UCSD-AML1 (cell line): ENCODE measurements around the gene UBA7.
"Not testable (repeated sequence)": the region's sequence is repeated elsewhere in the genome, so short reads cannot be mapped to it uniquely, and the experiment has no call there.

Experiments
- DNase-seq: peaks from one replicate; lab custom pipeline; 2025; ENCODE audit not compliant: unreplicated experiment; lab: John Stamatoyannopoulos, UW

Gene UBA7

DNA sequence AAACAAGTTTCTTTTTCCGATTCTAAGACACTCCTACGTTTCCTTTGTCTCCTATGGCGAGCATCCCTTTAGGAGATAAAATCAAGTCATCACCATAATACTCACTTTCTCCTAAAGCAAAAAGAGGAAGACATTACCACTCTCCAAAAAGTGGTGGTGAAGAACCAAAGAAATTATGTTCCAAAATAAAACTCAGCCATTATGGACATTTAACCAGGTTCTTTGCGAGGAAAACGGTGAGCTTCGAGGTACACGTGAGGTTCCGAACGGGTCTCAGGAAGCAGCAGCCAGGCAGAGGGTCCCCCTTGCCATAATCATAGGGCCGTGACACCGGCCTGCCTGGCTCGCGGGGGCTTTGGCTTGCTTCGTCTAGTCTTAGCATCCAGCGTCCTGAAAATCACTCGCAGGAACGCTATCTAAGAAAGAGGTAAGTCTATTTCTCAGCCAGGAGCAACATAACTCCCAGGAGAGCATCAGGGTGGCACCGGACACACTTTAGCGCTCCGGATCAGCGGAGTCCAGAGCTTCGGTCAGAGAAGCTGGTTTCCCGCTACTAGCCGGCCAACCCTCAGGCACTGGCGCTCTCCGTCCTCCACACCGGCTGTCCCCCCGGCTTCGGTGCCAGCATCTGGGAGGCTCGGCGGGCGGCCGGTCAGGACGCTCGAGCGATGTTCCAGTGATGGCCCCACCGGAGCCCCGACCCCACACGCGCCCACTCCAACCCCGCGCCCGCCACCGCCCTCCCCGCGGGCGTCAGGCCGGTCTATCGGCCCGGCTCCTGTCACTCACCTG, 28.0 kb downstream of the UBA7 start:
- DNase-seq: peak; percentile 63

DNA sequence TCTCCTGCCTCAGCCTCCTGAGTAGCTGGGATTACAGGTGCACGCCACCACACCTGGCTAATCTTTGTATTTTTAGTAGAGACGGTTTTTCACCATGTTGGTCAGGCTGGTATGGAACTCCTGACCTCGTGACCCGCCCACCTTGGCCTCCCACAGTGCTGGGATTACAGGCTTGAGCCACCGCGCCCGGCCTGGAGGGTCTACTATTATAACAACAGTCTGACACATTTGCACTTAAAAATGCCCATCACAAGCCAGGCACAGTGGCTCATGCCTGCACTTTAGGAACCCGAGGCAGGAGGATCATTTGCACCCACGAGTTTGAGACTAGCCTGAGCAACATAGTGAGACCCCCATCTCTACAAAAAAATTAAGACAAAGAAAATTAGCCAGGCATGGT, 31.5 kb downstream of the UBA7 start:
- not testable (repeated sequence) for DNase-seq

DNA sequence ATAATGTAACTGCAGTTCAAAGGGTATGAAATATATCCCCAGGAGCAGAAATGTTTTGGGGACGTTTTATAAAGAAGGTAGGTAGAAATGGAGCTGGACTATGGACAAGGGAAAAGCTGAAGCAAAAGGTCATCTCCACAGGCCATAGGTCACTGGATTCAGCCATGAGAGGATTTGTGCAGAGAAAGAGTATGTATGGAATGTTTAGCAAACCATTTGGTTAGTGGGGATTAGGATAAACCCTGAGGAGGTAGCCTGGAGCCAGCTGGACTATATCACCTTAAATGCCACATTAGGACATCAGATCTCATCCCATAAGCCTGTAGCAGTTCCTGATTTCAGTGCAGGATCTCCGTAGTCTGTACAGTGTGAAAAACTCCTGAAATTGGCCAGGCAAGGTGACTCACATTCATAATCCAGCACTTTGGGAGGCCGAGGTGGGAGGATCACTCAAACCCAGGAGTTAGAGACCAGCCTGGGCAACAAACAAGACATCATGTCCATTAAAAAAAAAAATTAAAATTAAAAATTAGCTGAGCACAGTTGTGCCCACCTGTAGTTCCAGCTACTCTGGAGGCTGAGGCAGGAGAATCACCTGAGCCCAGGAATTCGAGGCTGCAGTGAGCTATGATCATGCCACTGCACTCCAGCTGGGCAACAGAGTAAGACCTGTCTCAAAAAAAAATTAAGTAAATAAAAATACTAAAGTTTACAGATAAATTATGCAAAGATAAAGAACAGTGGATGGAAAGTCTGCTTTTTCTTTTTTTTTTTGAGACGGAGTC, 32.1 kb downstream of the UBA7 start:
- DNase-seq: no peak

DNA sequence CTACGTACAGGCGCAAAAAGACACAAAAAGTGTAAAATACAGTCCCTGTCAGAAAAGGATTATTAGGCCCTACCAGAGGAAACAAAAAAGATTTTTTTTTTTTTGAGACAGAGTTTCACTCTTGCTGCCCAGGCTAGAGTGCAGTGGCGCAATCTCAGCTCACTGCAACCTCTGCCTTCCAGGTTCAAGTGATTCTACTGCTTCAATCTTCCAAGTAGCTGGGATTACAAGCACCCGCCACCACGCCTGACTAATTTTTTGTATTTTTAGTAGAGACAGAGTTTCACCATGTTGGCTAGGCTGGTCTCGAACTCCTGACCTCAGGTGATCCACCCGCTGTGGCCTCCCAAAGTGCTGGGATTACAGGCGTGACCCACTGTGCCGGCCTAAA, 32.8 kb downstream of the UBA7 start:
- not testable (repeated sequence) for DNase-seq

DNA sequence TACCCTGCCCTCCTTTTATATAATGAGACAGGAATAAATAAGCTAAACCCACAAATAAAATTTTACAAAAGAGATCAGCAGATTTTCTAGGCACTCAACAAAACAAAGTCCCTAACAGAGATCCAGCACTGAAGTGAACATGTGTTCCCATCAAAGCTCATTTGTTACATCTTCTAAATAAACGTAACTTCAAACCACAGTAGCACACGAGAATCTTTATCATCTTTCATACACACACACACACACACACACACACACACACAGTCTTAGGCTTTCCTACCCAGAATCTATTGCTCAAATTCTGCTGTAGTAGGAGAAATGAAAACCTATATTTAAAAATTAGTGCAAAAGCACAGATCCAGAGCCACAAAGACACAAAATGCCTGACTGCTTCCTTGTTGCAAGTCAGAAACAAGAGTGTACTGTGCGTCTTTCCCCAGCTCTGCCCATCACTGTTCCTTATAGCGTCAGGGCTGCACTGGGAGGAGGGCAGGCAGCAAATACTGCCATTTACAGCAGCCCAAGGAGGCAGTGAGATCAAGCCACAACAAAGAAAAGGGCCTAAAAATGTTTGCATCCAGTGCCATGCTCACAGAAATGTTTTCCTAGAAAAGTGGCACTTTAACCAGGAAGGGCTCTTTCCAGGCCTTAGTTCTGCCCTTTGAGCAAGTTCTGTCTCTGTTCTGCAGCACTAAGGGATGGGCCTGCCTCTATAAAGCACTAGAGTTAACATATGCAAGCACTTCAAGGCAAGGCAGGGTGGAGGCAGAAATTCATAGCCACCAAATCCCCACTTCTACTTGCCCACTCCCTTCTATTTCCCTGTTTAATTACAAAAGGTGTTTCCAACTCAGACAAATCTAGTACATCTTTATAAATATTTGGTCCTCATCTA, 33.4 kb downstream of the UBA7 start:
- no peak for DNase-seq

DNA sequence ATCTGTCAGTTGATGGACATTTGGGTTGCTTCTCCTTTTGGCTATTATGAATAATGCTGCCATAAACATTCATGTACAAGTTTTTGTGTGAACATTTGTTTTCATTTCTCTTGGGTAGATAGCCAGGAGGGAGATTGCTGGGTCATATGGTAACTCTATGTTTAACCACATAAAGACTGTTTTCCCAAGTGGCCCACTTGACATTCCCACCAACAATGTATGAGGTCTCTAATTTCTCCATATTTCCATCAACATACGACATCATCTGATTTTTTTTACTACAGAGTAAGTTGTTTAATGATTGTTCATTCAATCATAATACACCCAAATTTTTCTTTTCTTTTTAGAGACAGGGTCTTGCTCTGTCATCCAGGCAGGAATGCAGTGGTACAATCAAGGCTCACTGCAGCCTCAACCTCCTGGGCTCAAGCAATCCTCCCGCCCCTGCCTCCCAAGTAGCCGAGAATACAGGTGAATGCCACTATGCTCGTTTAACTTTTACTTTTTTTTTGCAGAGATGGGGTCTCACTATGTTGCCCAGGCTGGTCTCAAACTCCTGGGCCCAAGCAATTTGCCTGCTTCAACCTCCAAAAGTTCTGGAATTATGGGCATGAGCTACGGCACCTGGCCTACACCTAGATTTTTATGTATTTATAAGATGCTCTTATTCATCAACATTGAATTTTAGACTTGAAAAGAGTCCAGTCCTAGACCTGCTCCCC, 34.2 kb downstream of the UBA7 start:
- DNase-seq: no peak

DNA sequence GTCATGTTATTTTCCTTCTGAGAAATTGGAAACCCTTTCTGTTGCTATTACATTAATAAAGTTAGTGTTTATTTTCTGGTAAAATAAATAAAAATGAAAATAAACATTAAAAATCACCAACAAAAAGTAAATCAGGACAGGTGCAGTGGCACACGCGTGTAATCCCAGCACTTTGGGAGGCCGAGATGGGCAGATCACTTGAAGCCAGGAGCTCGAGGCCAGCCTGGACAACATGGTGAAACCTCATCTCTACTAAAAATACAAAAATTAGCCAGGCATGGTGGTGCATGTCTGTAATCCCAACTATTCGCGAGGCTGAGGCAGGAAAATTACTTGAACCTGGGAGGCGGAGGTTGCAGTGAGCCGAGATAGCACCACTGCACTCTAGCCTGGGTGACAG, 37.7 kb downstream of the UBA7 start:
- not testable (repeated sequence) for DNase-seq

DNA sequence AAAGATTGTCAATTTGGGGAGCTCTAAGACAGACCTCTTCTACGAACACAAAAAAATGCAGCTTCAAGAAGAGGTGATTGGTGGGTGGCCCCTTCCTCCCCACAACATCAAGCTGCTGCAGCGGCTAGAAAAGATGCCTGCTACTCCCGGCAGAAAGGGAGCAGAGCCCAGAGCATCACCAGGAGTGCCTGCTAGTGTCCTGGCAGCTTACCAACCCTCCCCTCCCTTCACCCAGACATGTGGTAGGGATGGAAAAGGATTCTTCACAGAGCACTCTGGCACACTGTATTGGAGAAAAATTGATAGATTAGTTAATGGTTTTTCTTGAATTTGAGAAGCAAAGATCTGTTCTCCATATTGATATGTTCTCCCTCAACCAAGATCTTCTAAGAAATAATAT, 38.2 kb downstream of the UBA7 start:
- DNase-seq: no peak

DNA sequence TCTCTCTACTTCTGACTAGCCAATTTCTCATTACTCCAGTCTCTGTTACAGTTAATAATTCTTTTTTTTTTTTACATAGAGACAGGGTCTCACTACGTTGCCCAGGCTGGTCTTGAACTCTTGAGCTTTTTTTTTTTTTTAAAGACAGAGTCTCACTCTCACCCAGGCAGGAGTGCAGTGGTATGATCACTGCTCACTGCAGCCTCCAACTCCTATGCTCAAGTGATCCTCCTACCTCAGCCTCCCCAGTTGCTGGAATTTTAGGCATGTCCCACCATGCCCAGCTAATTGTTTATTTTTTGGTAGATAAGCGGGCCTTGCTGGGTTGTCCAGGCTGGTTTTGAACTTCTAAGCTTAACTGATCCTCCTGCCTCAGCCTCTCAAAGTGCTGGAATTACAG, 41.0 kb downstream of the UBA7 start:
- DNase-seq: no peak

DNA sequence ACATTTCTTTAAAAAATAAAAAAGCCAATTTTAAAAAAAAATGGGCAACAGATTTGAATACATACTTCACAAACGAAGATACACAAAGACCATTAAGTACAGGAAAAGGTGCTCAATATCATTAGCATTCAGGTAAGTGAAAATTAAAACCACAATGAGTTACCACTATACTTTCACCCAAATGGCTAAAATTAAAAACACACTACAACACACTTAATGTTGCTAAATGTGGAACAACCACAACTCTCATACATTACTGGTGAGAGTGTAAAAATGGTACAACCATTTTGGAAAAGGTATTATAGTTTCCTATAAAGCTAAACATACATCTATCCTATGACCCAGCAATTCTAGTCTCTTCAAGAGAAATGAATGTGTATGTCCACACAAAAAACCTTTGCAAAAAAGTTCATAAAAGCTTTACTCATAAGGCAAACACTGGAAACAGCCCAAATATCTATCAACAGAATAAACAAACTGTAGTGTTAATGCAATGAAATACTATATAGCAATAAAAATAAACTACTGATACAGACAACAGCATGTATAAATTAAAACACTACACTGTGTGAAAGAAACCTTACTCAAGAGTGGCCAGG, 42.3 kb downstream of the UBA7 start:
- no peak for DNase-seq

DNA sequence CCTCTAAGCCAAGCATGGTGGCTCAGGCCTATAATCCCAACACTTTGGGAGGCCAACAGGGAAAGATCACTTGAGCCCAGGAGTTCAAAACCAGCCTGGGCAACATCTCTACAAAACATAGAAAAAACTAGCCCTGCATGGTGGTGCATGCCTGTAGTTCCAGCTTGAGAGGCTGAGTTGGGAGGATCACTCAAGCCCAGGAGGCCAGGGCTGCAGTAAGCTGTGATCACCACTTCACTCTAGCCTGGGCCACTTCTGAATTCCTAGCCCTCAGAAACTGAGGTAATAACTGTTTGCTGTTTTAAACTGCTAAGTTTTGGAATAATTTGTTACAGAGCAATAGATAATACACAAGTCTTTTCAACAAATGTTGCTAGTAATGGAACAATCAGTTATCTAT, 43.8 kb downstream of the UBA7 start:
- DNase-seq: no peak

DNA sequence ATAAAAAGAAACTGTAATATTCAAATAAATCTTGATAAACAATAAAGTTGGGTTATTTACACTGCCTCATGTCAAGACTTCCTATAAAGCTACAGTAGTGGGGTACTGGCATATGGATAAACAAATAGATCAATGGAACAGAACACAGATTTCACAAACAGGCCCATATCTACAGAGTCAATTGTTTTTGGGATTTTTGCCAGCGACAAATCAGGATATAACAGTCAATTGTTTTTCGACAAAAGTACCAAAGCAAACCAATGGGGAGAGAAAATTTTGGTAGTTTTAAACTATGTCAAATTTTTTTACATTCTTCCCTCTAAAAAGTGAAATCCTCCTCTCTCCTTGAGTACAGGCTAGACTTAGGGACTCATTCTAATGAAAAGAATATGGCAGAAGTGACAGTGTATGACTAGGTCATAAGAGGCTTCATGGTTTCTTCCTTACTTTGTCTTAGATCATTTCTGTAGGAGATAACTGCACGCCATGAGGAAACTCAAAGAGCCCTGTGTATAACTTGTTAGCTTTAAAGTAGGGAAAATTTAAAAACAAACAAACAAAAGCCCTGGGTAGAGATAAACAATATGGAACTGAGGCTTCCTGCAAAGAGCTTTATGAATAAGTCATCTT, 44.4 kb downstream of the UBA7 start:
- DNase-seq: no peak

DNA sequence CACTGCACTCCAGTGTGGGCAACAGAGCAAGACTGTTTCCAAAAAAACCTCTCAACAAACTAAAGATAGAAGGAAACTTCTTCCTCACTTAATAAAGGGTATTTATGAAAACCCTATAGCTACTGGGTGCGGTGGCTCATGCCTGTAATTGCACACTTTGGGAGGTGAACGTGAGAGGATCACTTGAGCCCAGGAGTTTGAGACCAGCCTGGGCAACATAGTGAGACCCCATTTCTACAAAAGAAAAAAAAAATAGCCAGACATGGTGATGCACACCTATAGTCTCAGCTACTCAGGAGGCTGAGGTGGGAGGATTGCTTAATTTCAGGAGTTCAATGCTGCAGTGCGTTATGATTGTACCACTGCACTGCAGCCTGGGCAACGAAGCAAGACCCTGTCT, 49.8 kb downstream of the UBA7 start:
- DNase-seq: no peak

DNA sequence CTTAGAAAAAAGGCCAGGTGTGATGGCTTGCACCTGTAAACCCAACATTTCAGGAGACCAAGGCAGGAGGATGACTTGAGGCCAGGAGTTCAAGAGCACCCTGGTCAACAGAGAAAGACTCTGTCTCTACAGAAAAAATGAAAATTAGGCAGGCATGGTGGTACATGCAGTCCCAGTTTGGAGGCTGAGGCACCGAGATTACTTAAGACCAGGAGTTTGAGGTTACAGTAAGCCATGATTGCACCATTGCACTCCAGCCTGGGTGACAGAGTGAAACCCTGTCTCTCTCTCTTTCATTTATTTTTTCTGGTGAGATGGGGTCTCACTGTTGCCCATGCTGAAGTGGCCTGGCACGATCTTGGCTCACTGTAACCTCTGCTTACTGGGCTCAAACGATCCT, 52.1 kb downstream of the UBA7 start:
- no peak for DNase-seq

DNA sequence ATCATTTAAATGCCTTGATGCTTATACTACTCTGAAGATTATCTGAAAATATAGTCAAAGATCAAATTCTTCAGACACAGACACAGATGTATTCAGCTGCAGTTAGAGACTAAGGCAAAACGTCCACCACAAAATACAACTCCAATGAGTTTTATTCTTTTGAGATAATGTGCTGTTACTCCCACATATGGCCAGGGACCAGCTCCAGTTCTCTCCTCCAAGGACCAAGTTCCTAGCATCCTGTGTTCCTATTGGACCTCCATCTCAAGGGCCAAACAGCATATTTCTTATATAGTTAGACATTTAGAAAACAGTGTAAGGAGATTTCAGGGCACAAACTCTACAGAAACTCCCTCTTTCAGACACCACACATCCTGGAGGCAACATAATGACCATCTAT, 54.5 kb downstream of the UBA7 start:
- DNase-seq: no peak

DNA sequence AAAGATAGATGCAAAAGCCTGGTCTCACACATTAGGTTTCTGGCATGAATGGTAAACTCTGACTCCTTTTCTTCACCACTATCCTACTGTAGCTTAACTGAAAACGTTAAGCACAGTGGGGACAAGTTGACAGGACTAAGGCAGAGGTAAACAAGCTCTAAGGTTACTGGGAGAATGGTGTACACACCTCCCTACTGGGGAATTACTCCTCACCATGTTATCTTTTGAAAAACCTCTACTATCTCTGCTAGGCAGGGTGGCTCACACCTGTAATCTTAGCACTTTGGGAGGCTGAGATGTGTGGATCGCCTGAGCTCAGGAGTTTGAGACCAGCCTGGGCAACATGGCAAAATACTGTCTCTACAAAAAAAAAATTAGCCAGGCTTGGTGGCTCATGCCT, 56.6 kb downstream of the UBA7 start:
- DNase-seq: no peak

DNA sequence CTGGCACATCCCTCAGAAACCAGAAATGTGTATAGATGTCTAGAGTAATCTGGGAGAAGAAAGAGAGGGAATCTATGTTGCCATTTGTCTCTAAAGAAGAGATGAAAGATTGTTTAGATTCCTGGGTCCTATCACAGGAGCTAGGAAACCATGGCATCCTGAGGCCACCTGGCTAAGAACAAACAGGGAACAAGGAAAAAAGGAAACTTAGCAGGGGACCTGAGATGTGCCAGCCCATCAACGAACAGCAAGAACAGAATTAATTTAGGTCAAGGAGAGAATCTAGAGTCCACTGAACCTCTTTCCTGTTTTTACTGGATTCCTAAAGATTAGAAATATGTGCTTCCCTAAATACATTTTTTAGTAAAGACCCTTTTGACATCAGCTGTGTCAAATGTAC, 57.7 kb downstream of the UBA7 start:
- no peak for DNase-seq
